H9 (cell line): Measurements from ENCODE around the gene CD200. TPM values are rescaled to one million over a fixed set of nuclear protein-coding genes. Genes with fewer than 3 reads are reported as not detected.

Experiments used
- DNase-seq: peaks from one replicate; pipeline ENCODE4 v3.0.0-alpha.2; 2017
- H2AFZ ChIP-seq: one replicate; pipeline ENCODE4 v1.6.1; 2013; ENCODE audit warnings: mild to moderate bottlenecking, low read length, control low read depth, moderate library complexity
- H2AK5ac ChIP-seq: 2 replicates; pipeline ENCODE4 v1.6.1; 2013; ENCODE audit warnings: low read length, control low read depth, mixed read lengths; ENCODE audit not compliant: insufficient read length
- H2BK120ac ChIP-seq: one replicate; pipeline ENCODE4 v1.6.1; 2013; ENCODE audit warnings: low read depth, mild to moderate bottlenecking, low read length, control low read depth, inconsistent platforms; ENCODE audit not compliant: poor library complexity, severe bottlenecking
- H2BK12ac ChIP-seq: 2 replicates; pipeline ENCODE4 v1.6.1; 2013; ENCODE audit warnings: low read length, control low read depth, mixed read lengths, low read depth; ENCODE audit not compliant: insufficient read length
- H2BK15ac ChIP-seq: 2 replicates; pipeline ENCODE4 v1.6.1; 2013; ENCODE audit warnings: low read depth, low read length, control low read depth
- H2BK20ac ChIP-seq: one replicate; pipeline ENCODE4 v1.6.1; 2013; ENCODE audit warnings: low read depth, mild to moderate bottlenecking, low read length, control low read depth, inconsistent platforms; ENCODE audit not compliant: poor library complexity, severe bottlenecking
- H2BK5ac ChIP-seq: 2 replicates; pipeline ENCODE4 v1.6.1; 2013; ENCODE audit warnings: low read length, control low read depth, mixed read lengths; ENCODE audit not compliant: insufficient read length
- H3K14ac ChIP-seq: 2 replicates; pipeline ENCODE4 v1.6.1; 2013; ENCODE audit warnings: low read length, control low read depth; ENCODE audit not compliant: insufficient read depth
- H3K18ac ChIP-seq: 2 replicates; pipeline ENCODE4 v1.6.1; 2013; ENCODE audit warnings: low read depth, mild to moderate bottlenecking, mixed read lengths, low read length, control low read depth; ENCODE audit not compliant: insufficient read length
- H3K23ac ChIP-seq: 2 replicates; pipeline ENCODE4 v1.6.1; 2013; ENCODE audit warnings: low read length, control low read depth, mixed read lengths, low read depth; ENCODE audit not compliant: insufficient read length
- H3K23me2 ChIP-seq: 2 replicates; pipeline ENCODE4 v1.6.1; 2013; ENCODE audit warnings: low read depth, mild to moderate bottlenecking, mixed read lengths, low read length, control low read depth; ENCODE audit not compliant: insufficient read length, poor library complexity, severe bottlenecking
- H3K27ac ChIP-seq: 2 replicates; pipeline ENCODE4 v1.5.1; 2013; ENCODE audit warnings: low read length, control low read depth, mixed read lengths, low read depth; ENCODE audit not compliant: insufficient read length
- H3K27me3 ChIP-seq: 2 replicates; pipeline ENCODE4 v1.6.1; 2013; ENCODE audit warnings: low read length, control low read depth, inconsistent platforms; ENCODE audit not compliant: insufficient read depth
- H3K4ac ChIP-seq: 2 replicates; pipeline ENCODE4 v1.6.1; 2013; ENCODE audit warnings: low read depth, mild to moderate bottlenecking, control low read depth, inconsistent platforms, low read length, moderate library complexity
- H3K4me1 ChIP-seq: 2 replicates; pipeline ENCODE4 v1.6.1; 2013; ENCODE audit warnings: low read length, control low read depth, inconsistent platforms; ENCODE audit not compliant: insufficient read depth
- H3K4me2 ChIP-seq: 2 replicates; pipeline ENCODE4 v1.6.1; 2013; ENCODE audit warnings: low read length, control low read depth, mixed read lengths; ENCODE audit not compliant: insufficient read length, insufficient read depth
- H3K56ac ChIP-seq: 2 replicates; pipeline ENCODE4 v1.6.1; 2013; ENCODE audit warnings: low read depth, mild to moderate bottlenecking, mixed read lengths, low read length, control low read depth; ENCODE audit not compliant: insufficient read length
- H3K79me1 ChIP-seq: 2 replicates; pipeline ENCODE4 v1.6.1; 2013; ENCODE audit warnings: low read depth, mild to moderate bottlenecking, moderate library complexity, low read length, control low read depth, inconsistent platforms; ENCODE audit not compliant: insufficient read depth, poor library complexity, severe bottlenecking
- H3K79me2 ChIP-seq: 2 replicates; pipeline ENCODE4 v1.6.1; 2013; ENCODE audit warnings: low read length, control low read depth, inconsistent platforms; ENCODE audit not compliant: insufficient read depth
- H3K9ac ChIP-seq: 2 replicates; pipeline ENCODE4 v1.6.1; 2013; ENCODE audit warnings: low read length, control low read depth, mixed read lengths; ENCODE audit not compliant: insufficient read length; ENCODE audit errors: extremely low read depth
- H3K9me3 ChIP-seq: one replicate; pipeline ENCODE4 v1.6.1; 2013; ENCODE audit warnings: low read depth, low read length, inconsistent platforms; ENCODE audit not compliant: control insufficient read depth
- H3T11ph ChIP-seq: one replicate; pipeline ENCODE4 v1.6.1; 2013; ENCODE audit warnings: mild to moderate bottlenecking, low read length, control low read depth, inconsistent platforms
- H4K20me1 ChIP-seq: one replicate; pipeline ENCODE4 v1.6.1; 2013; ENCODE audit not compliant: control insufficient read depth, insufficient read length, insufficient read depth
- H4K5ac ChIP-seq: 2 replicates; pipeline ENCODE4 v1.6.1; 2013; ENCODE audit warnings: low read depth, mild to moderate bottlenecking, mixed read lengths, low read length, control low read depth; ENCODE audit not compliant: insufficient read length
- H4K8ac ChIP-seq: replicated peaks from 2 replicates; pipeline ENCODE4 v1.6.1; 2013; ENCODE audit warnings: low read length, control low read depth, mixed read lengths, low read depth; ENCODE audit not compliant: insufficient read length
- H4K91ac ChIP-seq: 2 replicates; pipeline ENCODE4 v1.6.1; 2013; ENCODE audit warnings: low read depth, mild to moderate bottlenecking, moderate library complexity, mixed read lengths, low read length, control low read depth; ENCODE audit not compliant: insufficient read length
- H3K27ac Mint-ChIP-seq, 3 experiments: 2 replicates in 2 of 3; 3 replicates in 1 of 3; pipeline ENCODE4 v1.8.0; 2020 to 2021; ENCODE audit warnings: mixed read lengths in 3 of 3, mild to moderate bottlenecking in 1 of 3, moderate library complexity in 1 of 3
- H3K27me3 Mint-ChIP-seq: 2 replicates; pipeline ENCODE4 v1.8.0; 2021; ENCODE audit warnings: low read depth, mild to moderate bottlenecking, moderate library complexity, mixed read lengths
- H3K36me3 Mint-ChIP-seq, 3 experiments: 2 replicates in 2 of 3; 3 replicates in 1 of 3; pipeline ENCODE4 v1.8.0; 2020 to 2021; ENCODE audit warnings: low read depth in 3 of 3, mixed read lengths in 3 of 3; ENCODE audit not compliant: insufficient read depth in 1 of 3
- H3K4me1 Mint-ChIP-seq, 2 experiments: 2 replicates each; pipeline ENCODE4 v1.8.0; 2020; ENCODE audit warnings: mixed read lengths in 2 of 2
- H3K4me3 Mint-ChIP-seq, 2 experiments: 2 replicates in 1 of 2; 3 replicates in 1 of 2; pipeline ENCODE4 v1.8.0; 2020 to 2021; ENCODE audit warnings: mild to moderate bottlenecking in 2 of 2, mixed read lengths in 2 of 2, moderate library complexity in 1 of 2
- H3K9me3 Mint-ChIP-seq, 2 experiments: 2 replicates in 1 of 2; 3 replicates in 1 of 2; pipeline ENCODE4 v1.8.0; 2020; ENCODE audit warnings: mild to moderate bottlenecking in 2 of 2, mixed read lengths in 2 of 2, moderate library complexity in 1 of 2
- WGBS: extraction: QIAGEN DNeasy Blood & Tissue Kit; methylation state at CpG from one replicate; pipeline ENCODE4 v1.1.7; 2013; ENCODE audit warnings: missing lambda C conversion rate, low lambda C conversion rate, mixed read lengths; ENCODE audit not compliant: insufficient read length; ENCODE audit errors: extremely low coverage; 5-methylcytosine and 5-hydroxymethylcytosine counted together
- total RNA-seq: library from RNA; stranded (reverse); gene quantifications from 2 replicates; pipeline ENCODE4 v1.2.1, GENCODE V29; 2021
- TF ChIP-seq, protein P1 (sequence below): fragments of 200-600 bp; sonication (generic); conservative IDR thresholded peaks from 3 replicates; pipeline ENCODE4 v1.8.0; 2021; ENCODE audit warnings: antibody characterized with exemption, mild to moderate bottlenecking

CD200 gene
- total RNA-seq, 1 experiment from 2014 or later = 51.6 TPM

DNA sequence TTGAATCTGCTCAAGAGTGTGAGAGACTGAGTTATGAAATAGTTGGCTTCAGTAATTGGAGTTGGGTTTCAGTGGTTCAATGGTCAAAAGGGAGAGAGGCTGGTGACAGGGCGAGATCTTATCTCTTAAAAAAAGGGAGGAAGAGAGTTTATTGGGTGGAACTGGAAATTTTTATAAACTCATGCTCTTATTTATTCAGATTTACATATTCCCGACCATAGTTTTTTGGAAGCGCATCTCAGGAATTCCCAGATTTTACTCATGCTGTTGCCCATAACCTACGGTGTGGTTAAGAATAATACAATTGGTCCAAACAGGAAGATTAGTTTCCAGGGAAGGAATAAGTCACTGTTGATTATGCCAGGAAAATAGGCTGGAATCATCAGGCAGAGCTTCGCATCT is 41.4 kb downstream of the CD200 start:
- H3K27me3 ChIP-seq = no peaks in the 10 kb centered on the region
- H3T11ph ChIP-seq = no peak overlapping the region
- H3K56ac ChIP-seq = no peak overlapping the region
- no peak overlapping the region for H2AFZ ChIP-seq
- H2BK5ac ChIP-seq = no peak overlapping the region
- Mint-ChIP-seq H3K27ac (no peak overlapping the region), H3K9me3 (no peaks in the 10 kb centered on the region; a peak in 1 of 5 replicates), H3K4me1 (peaks cover 21 to 22% of the 10 kb centered on the region in 2 experiments), H3K4me3 (no peak overlapping the region), H3K27me3 (no peaks in the 10 kb centered on the region), H3K36me3 (no peaks in the 10 kb centered on the region; a peak in 2 of 7 replicates)
- H3K18ac ChIP-seq = no peak overlapping the region
- no peaks in the 10 kb centered on the region for H3K79me2 ChIP-seq
- no peak overlapping the region for H2BK12ac ChIP-seq
- TF ChIP-seq, protein P1, sequence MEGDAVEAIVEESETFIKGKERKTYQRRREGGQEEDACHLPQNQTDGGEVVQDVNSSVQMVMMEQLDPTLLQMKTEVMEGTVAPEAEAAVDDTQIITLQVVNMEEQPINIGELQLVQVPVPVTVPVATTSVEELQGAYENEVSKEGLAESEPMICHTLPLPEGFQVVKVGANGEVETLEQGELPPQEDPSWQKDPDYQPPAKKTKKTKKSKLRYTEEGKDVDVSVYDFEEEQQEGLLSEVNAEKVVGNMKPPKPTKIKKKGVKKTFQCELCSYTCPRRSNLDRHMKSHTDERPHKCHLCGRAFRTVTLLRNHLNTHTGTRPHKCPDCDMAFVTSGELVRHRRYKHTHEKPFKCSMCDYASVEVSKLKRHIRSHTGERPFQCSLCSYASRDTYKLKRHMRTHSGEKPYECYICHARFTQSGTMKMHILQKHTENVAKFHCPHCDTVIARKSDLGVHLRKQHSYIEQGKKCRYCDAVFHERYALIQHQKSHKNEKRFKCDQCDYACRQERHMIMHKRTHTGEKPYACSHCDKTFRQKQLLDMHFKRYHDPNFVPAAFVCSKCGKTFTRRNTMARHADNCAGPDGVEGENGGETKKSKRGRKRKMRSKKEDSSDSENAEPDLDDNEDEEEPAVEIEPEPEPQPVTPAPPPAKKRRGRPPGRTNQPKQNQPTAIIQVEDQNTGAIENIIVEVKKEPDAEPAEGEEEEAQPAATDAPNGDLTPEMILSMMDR = no peak
- no peak overlapping the region for H4K5ac ChIP-seq
- no peaks in the 10 kb centered on the region for H3K23me2 ChIP-seq
- no peak overlapping the region for H2BK120ac ChIP-seq
- no peaks in the 10 kb centered on the region for H3K9me3 ChIP-seq
- no peak overlapping the region for H2AK5ac ChIP-seq
- no peaks in the 10 kb centered on the region for H3K79me1 ChIP-seq
- no peak overlapping the region for H2BK15ac ChIP-seq
- H3K4me1 ChIP-seq = peaks cover 5% of the 10 kb centered on the region
- H3K27ac ChIP-seq = no peak overlapping the region
- H4K91ac ChIP-seq = no peak overlapping the region
- no peak overlapping the region for H3K9ac ChIP-seq
- no peak overlapping the region for H2BK20ac ChIP-seq
- no peaks in the 10 kb centered on the region for H4K20me1 ChIP-seq
- no peak overlapping the region for H3K14ac ChIP-seq
- no peak overlapping the region for H4K8ac ChIP-seq
- DNase-seq = no peak
- no peak overlapping the region for H3K23ac ChIP-seq
- no CpG with 5 or more reads among the region's 5 CpGs for WGBS
- H3K4me2 ChIP-seq = no peak overlapping the region
- H3K4ac ChIP-seq = no peak overlapping the region
